Right cardiac atrium (tissue), 5 donors: ENCODE measurements around the gene KNDC1. TPM values are rescaled to one million over a fixed set of nuclear protein-coding genes. Genes with fewer than 3 reads are reported as not detected.

ENCODE experiments used
- ATAC-seq, 2 donors: fragments of 200-7000 bp; cut with Tn5 transposase; one replicate each; pipeline versions ENCODE4 v1.8.0 to v1.9.1; 2020; ENCODE audit warnings: moderate library complexity in 2 of 2, mild to moderate bottlenecking in 1 of 2
- DNase-seq, 3 donors: peaks; one replicate each; pipeline ENCODE4 v3.0.0-alpha.2; 2020
- H3K27ac ChIP-seq: one replicate; pipeline ENCODE4 v1.5.1; 2013; ENCODE audit warnings: mild to moderate bottlenecking, low read length, control low read depth, moderate library complexity
- H3K27me3 ChIP-seq: one replicate; pipeline ENCODE4 v1.6.1; 2013; ENCODE audit not compliant: control insufficient read depth, insufficient read depth
- H3K4me1 ChIP-seq: one replicate; pipeline ENCODE4 v1.6.1; 2013; ENCODE audit warnings: low read length; ENCODE audit not compliant: control insufficient read depth, insufficient read depth
- H3K4me3 ChIP-seq: one replicate; pipeline ENCODE4 v1.5.1; 2013; ENCODE audit warnings: low read length, control low read depth
- H3K9me3 ChIP-seq: one replicate; pipeline ENCODE4 v1.6.1; 2013; ENCODE audit warnings: low read length; ENCODE audit not compliant: control insufficient read depth
- WGBS: extraction: QIAGEN DNeasy Blood & Tissue Kit; methylation state at CpG from one replicate; pipeline ENCODE4 v1.1.7; 2013; 5-methylcytosine and 5-hydroxymethylcytosine counted together
- intact Hi-C, 4 donors: fragments of 100-400 bp; cut with DNase I; formaldehyde crosslinking; loops; one replicate each; pipeline versions ENCODE4 v1.11.0 to v1.14.0; 2022 to 2023
- polyA plus RNA-seq: library from polyadenylated mRNA; stranded (reverse); fragments of 200-250 nt; gene quantifications from one replicate; pipeline ENCODE4 v1.2.3, GENCODE V29; 2013
- total RNA-seq, 4 donors: library from RNA; stranded (reverse); fragmentation: NEBNext Ultra II Directional; extraction: Animal tissue kit (Norgen Biotek cat#: 25700); gene quantifications; one replicate each; pipeline ENCODE4 v1.2.1, GENCODE V29; 2021
- donor health status: healthy with polysubstance abuse.
- donor health status: DM: no; HTN: yes; CAD: no.
- donor health status: DM: no; HTN: no; CAD: no.
- donor health status: DM: no; HTN: yes; CAD: no; lungs with severe emphysema.
- donor health status: DM: yes; HTN: yes; CAD: no.

The KNDC1 gene
- total and polyA plus RNA-seq, 5 donors: 0.23 to 1.4 (median 0.50) TPM

DNA sequence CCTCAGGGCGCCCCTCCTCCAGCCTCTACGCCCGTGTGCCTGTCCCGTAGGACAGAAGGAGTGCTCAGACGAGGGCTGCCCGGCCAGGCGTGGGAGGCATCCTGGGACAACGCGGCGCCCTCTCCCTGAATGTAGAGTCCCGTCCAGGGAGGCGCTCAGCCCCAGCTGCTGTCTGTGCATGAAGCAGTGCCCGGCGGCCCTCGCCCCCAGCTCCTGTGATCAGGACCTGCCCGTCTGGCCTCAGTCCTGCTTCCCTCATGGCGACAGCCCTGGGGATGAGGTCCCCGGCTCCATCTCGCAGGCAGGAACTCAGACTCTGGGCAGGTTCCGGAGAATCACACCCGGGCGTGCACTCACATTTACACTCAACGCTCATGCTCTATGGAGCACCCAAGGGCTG lies 45.1 kb downstream of the KNDC1 start:
- Histone ChIP-seq H3K4me3 (no peak overlapping the region), H3K27me3 (no peaks in the 10 kb centered on the region), H3K9me3 (no peaks in the 10 kb centered on the region), H3K4me1 (no peaks in the 10 kb centered on the region), H3K27ac (no peak overlapping the region)
- ATAC-seq: no peak
- DNase-seq: peak in 2 of 3 donors; percentile 33 to 45
- 84% methylated on average over 23 of the region's 23 CpGs for WGBS
- intact Hi-C loops: no loop called here

DNA sequence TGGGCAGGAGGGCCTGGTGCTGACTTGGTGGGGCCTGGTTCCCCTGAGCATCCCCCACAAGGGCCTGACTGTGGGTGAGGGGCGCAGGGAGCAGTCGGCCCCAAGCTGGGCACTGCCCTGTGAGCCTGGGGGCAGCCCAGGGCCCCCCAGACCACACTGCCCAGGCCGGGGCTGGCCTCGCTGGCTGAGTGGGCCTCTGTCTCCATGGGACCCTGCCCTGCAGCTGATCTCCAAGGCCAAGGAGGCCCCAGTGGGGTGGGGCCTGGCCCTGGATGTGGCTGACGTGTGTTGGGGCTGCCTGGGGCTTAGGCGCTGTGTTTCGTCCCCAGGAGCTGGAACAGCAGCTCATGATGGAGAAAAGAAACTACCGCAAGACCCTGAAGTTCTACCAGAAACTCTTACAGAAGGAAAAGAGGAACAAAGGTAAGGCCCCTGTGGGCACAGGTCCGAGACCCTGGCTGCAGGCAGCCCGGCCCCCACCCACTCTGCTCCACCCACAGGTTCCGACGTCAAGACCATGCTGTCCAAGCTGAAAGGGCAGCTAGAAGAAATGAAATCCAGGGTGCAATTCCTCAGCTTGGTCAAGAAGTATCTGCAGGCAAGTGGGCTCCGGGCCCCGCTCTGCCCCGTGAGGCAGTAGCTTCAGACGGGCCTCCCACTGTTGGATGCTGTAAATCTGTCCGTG lies 46.5 kb downstream of the KNDC1 start:
- DNase-seq (peak in 2 of 3 donors; percentile 35 to 37), ATAC-seq (peak in 1 of 2 donors; percentile 17)
- intact Hi-C loops: no loop called here
- Histone ChIP-seq H3K4me1 (no peaks in the 10 kb centered on the region), H3K4me3 (no peak overlapping the region), H3K9me3 (no peaks in the 10 kb centered on the region), H3K27ac (no peak overlapping the region), H3K27me3 (no peaks in the 10 kb centered on the region)
- 84% methylated on average over 17 of the region's 17 CpGs for WGBS

DNA sequence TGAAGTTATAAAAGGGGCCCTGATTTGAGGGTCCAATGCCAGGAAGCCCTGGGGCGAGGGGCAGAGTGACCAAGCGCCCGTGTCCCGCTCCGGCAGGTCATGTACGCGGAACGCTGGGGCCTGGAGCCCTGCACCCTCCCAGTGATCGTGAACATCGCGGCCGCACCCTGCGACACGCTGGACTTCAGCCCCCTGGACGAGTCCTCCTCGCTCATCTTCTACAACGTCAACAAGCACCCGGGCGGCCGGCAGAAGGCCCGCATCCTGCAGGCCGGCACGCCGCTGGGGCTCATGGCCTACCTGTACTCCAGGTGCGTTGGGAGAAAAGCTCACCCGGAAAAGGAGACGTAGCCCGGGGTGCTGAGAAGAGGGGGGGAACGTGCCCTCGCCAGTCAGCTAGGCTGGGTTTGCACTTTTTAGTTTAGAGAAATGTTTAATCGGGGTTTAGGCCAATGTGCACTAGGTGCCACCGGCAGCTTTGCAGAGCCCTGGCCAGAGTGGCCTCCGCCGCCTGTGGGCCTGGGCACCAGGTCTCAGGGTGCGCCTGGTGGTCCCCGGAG lies 47.1 kb downstream of the KNDC1 start:
- no peak for ATAC-seq
- Histone ChIP-seq H3K4me3 (no peak overlapping the region), H3K27ac (no peak overlapping the region), H3K9me3 (no peaks in the 10 kb centered on the region), H3K27me3 (no peaks in the 10 kb centered on the region), H3K4me1 (no peaks in the 10 kb centered on the region)
- WGBS: 89% methylated on average over 36 of the region's 36 CpGs
- intact Hi-C loops: no loop called here
- DNase-seq: peak in 2 of 3 donors; percentile 22 to 43

DNA sequence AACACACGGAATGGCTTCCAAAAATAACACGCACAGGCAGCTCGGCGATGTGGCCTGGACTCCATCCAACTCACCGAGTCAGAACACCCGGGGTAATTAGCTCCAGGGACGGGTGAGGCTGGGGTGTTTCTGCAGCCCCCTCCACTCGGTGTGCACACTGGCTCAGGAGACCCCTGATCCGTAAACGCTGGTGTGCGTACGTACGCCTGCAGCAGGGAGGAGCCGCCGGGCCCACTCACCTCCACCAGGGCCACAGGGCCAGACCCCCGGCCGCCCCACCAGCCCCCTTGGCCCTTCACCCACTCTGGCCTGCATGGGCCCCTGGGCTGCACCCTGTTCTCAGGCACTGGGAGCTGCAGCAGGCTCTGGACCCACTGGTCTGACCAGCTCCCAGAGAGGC lies 47.6 kb downstream of the KNDC1 start:
- intact Hi-C loops: no loop called here
- Histone ChIP-seq H3K4me3 (no peak overlapping the region), H3K27me3 (no peaks in the 10 kb centered on the region), H3K9me3 (no peaks in the 10 kb centered on the region), H3K4me1 (no peaks in the 10 kb centered on the region), H3K27ac (no peak overlapping the region)
- ATAC-seq (no peak), DNase-seq (peak in 2 of 3 donors; percentile 45 to 53)
- 64% methylated on average over 17 of the region's 17 CpGs for WGBS

DNA sequence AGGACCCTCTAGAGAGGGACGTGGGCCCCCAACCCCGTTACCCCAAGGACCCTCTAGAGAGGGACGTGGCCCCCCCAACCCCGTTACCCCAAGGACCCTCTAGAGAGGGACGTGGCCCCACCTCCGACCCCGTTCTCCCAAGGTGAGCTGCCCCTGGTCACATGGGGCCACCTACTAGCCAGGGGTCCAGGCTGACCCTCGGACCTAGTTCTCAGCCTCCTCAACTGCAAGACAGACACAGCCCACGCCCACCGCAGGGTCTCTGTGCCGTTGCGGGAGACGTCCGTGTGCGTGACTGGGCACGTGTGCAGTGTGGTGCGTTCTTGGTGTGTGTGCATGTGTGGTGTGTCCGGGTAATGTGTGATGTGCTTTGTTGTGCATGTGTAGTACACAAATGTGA lies 48.4 kb downstream of the KNDC1 start:
- H3K4me3 ChIP-seq: no peak overlapping the region
- ATAC-seq (no peak), DNase-seq (peak in 1 of 3 donors; percentile 46)
- intact Hi-C loops: no loop called here
- H3K27ac ChIP-seq: no peak overlapping the region
- no peaks in the 10 kb centered on the region for H3K27me3 ChIP-seq
- H3K9me3 ChIP-seq: no peaks in the 10 kb centered on the region
- no peaks in the 10 kb centered on the region for H3K4me1 ChIP-seq
- 90% methylated on average over 18 of the region's 18 CpGs for WGBS

DNA sequence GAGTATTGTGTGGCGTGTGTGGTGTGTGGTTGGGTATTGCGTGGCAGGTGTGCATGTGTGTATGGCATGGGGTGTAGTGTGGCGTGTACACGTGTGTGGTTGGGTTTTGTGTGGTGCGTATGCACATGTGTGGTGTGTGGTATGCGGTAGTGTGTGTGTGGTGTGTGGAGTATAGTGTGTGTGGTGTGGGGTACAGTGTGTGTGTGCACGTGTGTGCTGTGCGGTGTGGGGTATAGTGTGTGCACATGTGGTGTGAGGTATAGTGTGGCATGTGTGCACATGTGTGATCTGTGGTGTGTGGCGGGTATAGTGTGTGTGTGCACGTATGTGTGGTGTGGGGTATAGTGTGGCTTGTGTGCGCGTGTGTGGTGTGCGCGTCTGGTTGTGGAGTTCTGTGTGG lies 49.1 kb downstream of the KNDC1 start:
- Histone ChIP-seq H3K27ac (no peak overlapping the region), H3K4me1 (no peaks in the 10 kb centered on the region), H3K9me3 (no peaks in the 10 kb centered on the region), H3K4me3 (no peak overlapping the region), H3K27me3 (no peaks in the 10 kb centered on the region)
- intact Hi-C loops: no loop called here
- DNase-seq: peak in 1 of 3 donors; percentile 5
- WGBS: 94% methylated on average over 14 of the region's 14 CpGs
- no peak for ATAC-seq

DNA sequence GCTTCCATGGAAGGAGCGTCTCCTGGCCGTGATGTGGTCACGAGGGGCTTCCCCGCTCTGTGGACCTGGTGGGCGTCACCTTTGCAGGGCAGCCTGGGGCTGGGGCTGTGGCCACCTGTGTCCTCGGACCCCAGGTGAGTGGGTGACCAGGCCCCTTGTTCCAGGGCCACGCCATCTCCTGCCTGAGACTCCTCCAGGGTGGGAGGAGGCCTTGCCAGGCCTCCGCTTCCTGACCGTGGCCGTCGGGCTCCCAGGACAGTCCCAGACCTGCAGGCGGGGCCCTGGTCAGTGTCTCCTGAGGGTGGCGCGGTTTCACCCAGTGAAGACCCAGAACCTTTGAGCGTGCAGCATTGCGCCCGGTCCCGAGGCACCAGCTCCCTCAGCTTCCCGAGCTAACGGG lies 49.6 kb downstream of the KNDC1 start:
- 85% methylated on average over 20 of the region's 20 CpGs for WGBS

DNA sequence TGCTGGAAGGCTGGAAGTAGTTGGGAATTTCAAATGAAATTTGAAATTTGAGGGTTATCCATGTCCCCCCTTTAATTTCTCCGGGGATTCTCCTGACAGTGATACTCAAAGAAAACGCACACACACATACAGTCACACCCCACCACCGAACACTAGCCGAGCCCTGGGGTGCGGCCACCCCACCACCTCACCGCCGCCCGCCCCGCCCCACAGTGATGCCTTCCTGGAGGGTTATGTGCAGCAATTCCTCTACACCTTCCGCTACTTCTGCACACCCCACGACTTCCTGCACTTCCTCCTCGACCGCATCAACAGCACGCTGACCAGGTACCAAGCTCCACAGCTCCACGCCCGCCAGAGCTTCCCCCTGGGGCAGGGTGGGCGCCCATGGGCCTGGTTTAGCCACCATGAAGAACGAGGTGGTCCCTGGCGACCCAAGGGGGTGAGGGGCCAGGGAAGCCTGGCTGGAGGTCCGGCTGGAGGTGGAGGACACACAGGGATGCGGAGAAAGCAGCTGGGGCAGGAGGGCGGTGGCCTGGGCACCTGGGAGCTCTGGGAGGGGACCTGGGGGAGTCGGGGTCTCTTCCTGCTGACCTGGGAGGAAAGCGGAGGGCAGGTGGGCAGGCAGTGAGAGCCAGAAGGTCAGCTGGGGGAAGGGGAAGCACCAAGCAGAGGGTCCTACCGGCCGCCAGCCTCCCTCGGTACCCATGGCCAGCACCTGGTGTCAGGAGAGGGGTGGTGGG lies 50.5 kb downstream of the KNDC1 start:
- no peak overlapping the region for H3K4me3 ChIP-seq
- no peak overlapping the region for H3K27ac ChIP-seq
- ATAC-seq: no peak
- no peaks in the 10 kb centered on the region for H3K4me1 ChIP-seq
- no peaks in the 10 kb centered on the region for H3K27me3 ChIP-seq
- intact Hi-C loops: no loop called here
- DNase-seq: peak in 2 of 3 donors; percentile 33 to 46
- no peaks in the 10 kb centered on the region for H3K9me3 ChIP-seq
- WGBS: 76% methylated on average over 27 of the region's 27 CpGs

More for the DNA sequence above, 49.6 kb downstream of the KNDC1 start:
- Histone ChIP-seq H3K4me3 (no peak overlapping the region), H3K4me1 (no peaks in the 10 kb centered on the region), H3K27me3 (no peaks in the 10 kb centered on the region), H3K27ac (no peak overlapping the region), H3K9me3 (no peaks in the 10 kb centered on the region)
- ATAC-seq (no peak), DNase-seq (peak in 2 of 3 donors; percentile 36 to 48)
- intact Hi-C loops: no loop called here

DNA sequence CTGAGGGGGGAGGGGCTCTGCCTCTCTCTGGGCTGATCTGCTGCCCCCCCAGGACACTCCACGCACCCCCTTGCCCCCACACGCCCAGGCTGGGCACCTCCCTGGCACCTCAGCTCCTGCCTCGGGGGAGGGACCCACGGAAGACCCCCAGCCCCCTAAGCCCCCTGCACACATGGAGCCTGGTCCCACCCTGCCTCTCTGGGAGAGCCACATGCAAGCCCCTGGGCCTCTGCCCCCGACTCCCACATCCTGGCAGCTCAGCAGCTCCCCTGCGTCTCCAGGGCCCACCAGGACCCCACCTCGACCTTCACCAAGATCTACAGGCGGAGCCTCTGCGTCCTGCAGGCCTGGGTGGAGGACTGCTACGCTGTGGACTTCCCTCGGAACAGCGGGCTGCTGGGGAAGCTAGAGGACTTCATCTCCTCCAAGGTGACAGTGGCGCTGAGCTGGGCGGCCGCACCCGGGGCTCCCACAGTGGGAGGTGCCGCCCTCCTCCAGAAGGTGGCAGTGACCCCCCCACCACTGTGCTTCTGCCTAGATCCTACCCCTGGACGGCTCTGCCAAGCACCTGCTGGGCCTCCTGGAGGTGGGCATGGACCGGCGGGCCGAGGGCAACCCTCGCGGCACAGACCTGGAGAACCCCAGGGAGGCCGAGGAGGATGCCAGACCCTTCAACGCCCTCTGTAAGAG lies 51.3 kb downstream of the KNDC1 start:
- WGBS: 82% methylated on average over 25 of the region's 25 CpGs
- no peaks in the 10 kb centered on the region for H3K9me3 ChIP-seq
- ATAC-seq (no peak), DNase-seq (peak in 2 of 3 donors; percentile 17 to 36)
- intact Hi-C loops: no loop called here
- no peaks in the 10 kb centered on the region for H3K27me3 ChIP-seq
- H3K27ac ChIP-seq: no peak overlapping the region
- no peaks in the 10 kb centered on the region for H3K4me1 ChIP-seq
- no peak overlapping the region for H3K4me3 ChIP-seq

DNA sequence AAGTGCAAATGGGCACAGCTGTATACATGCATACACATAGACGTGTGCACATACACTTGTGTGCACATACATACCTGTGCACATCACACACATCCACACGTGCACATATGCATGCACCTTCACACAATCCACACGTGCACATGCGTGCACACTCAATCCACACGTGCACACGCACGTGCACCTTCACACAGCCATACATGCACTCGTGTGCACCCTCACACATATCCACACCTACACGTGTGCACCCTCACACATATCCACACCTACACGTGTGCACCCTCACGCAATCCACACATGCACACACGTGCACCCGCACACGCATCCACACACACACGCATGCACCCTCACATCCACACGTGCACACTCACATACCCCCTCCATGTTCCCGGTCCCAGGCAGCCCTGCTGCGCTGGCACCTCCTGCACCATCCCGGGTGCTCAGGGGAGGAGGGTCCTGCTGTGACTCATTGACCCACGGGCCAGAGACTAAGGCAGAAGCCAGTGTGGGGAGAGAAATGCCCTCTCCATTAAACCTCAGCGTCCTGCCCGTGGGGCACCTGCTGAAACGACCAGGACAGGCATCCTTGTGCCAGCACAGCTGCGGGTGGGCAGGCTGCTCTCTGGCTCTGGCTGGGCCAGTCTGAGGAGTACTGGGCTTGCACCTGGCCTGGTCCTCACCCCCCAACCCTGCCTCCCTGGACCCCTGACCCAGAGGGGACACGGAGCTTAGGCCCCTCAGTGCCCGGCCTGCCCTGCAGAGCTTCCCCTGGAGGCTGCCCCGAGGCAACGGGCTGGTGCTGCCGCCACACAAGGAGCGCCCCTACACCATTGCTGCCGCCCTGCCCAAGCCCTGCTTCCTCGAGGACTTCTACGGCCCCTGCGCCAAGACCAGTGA lies 52.2 kb downstream of the KNDC1 start:
- no peaks in the 10 kb centered on the region for H3K4me1 ChIP-seq
- WGBS: 89% methylated on average over 34 of the region's 34 CpGs
- H3K4me3 ChIP-seq: no peak overlapping the region
- no peaks in the 10 kb centered on the region for H3K9me3 ChIP-seq
- no peak overlapping the region for H3K27ac ChIP-seq
- no peak for ATAC-seq
- intact Hi-C loops: no loop called here
- peak in 1 of 3 donors; percentile 30 for DNase-seq
- no peaks in the 10 kb centered on the region for H3K27me3 ChIP-seq
